ENCODE data around the gene RGCC. TPM values are rescaled to one million over a fixed set of nuclear protein-coding genes. Genes with fewer than 3 reads are reported as not detected.

The RGCC gene
- total and polyA plus RNA-seq, 9 of the 15 experiments (the other 6 are each of a cell fraction or from before 2014, with no cell fraction given) = 0.51 to 10.4 (median 5.8) TPM

- TF ChIP-seq ZNF431 (CRISPR knock-in tag; IDR thresholded peaks at IDR 0.05) = peak; percentile 43; the same call in 1 of the 2 replicates
- TF ChIP-seq PHF20 (IDR thresholded peaks at IDR 0.05; ENCODE audit: partially characterized antibody) = peak; percentile 17
- no peak for TF ChIP-seq RREB1 (CRISPR knock-in tag; IDR thresholded peaks at IDR 0.05)
- TF ChIP-seq L3MBTL2 (IDR thresholded peaks at IDR 0.05) = peak; percentile 91
- TF ChIP-seq HNRNPLL (IDR thresholded peaks at IDR 0.05; ENCODE audit: low read depth, low read length, poor library complexity, severe bottlenecking) = peak; percentile 34
- 0 out of 2 replicates have a peak, but pooled peaks have one; percentile 48 for TF ChIP-seq SAFB (IDR thresholded peaks at IDR 0.05; ENCODE audit: borderline replicate concordance, low read depth, low read length)
- TF ChIP-seq ZFX (CRISPR knock-in tag; IDR thresholded peaks at IDR 0.05) = peak; percentile 76
- peak in 1 of 2 experiments; percentile 56; a peak in 1 of 4 replicates for TF ChIP-seq MAZ (CRISPR knock-in tag; conservative IDR thresholded peaks at IDR 0.05 in 1 of 2, IDR thresholded peaks at IDR 0.05 in 1 of 2)
- TF ChIP-seq RBBP5 (IDR thresholded peaks at IDR 0.05; ENCODE audit: borderline replicate concordance, insufficient read depth, low read length, poor library complexity, severe bottlenecking) = peak; percentile 45
- TF ChIP-seq, protein P1, sequence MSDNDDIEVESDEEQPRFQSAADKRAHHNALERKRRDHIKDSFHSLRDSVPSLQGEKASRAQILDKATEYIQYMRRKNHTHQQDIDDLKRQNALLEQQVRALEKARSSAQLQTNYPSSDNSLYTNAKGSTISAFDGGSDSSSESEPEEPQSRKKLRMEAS (CRISPR knock-in tag; IDR thresholded peaks at IDR 0.05) = peak; percentile 81
- TF ChIP-seq CREM (IDR thresholded peaks at IDR 0.05; ENCODE audit: low read depth) = 0 out of 2 replicates have a peak, but pooled peaks have one; percentile 44
- no peak for TF ChIP-seq TAF7 (tag; IDR thresholded peaks at IDR 0.05)
- 0 out of 4 replicates have a peak, but pooled peaks of 1 of the 2 experiments have one; percentile 9 for TF ChIP-seq MNT (conservative IDR thresholded peaks at IDR 0.05)
- peak in 1 of 2 experiments; percentile 33; a peak in 1 of 4 replicates for TF ChIP-seq RCOR1 (IDR thresholded peaks at IDR 0.05; ENCODE audit: borderline replicate concordance in 1 of 2, low read depth in 2 of 2, low read length in 2 of 2)
- peak; percentile 63 for TF ChIP-seq RBFOX2 (IDR thresholded peaks at IDR 0.05; ENCODE audit: low read depth, low read length)
- peak; percentile 48; the same call in 1 of the 2 replicates for TF ChIP-seq CREB1 (IDR thresholded peaks at IDR 0.05)
- TF ChIP-seq CREB1 (CRISPR knock-in tag; IDR thresholded peaks at IDR 0.05) = no peak
- TF ChIP-seq CXXC5 (CRISPR knock-in tag; IDR thresholded peaks at IDR 0.05) = peak; percentile 65
- TF ChIP-seq EGR1 (conservative IDR thresholded peaks at IDR 0.05) = peak; percentile 72
Observed at GRCh38 chr13:41458187-41458760, 924 bp downstream of the RGCC start (continued).

Measured in K562 (cell line).